ENCODE results near the gene FAM193B.

- TF ChIP-seq CTCF (IDR thresholded peaks at IDR 0.05), result no peak
- no peak for TF ChIP-seq POLR2A (IDR thresholded peaks at IDR 0.05)
Observed at GRCh38 chr5:177482359-177482795, 72.0 kb downstream of the FAM193B start.

Data from lower leg skin (tissue), 3 donors.